ENCODE measurements around the gene COMP.
"Not testable (repeated sequence)": the region's sequence is repeated elsewhere in the genome, so short reads cannot be mapped to it uniquely, and the experiment has no call there.

Gene COMP
- 0 to 0.13 reads per million in 2 donors for total RNA-seq

GRCh38 chr19:18790566-18791314 lies at the start of gene COMP:
Gene COMP (minus strand): TSS chr19:18791305. CDS start chr19:18791269, 36 bp downstream.
- DNase-seq = no peak

- DNase-seq = no peak
Measured at GRCh38 chr19:18840288-18841267, 49.5 kb upstream of the COMP start.

GRCh38 chr19:18839465-18840287 lies 48.6 kb upstream of the COMP start:
- no peak for DNase-seq

- no peak for DNase-seq
Measured at GRCh38 chr19:18834644-18834984, 43.5 kb upstream of the COMP start.

GRCh38 chr19:18833849-18834643 lies 42.9 kb upstream of the COMP start:
- no peak for DNase-seq

- DNase-seq = no peak
Measured at GRCh38 chr19:18833141-18833476, 42.0 kb upstream of the COMP start.

- no peak for DNase-seq
Measured at GRCh38 chr19:18832306-18833140, 41.4 kb upstream of the COMP start.

- peak; percentile 93 to 97 (median 96) for DNase-seq
Measured at GRCh38 chr19:18831524-18832305, 40.6 kb upstream of the COMP start, which contains the start of gene UPF1. Gene UPF1 (plus strand): TSS chr19:18831959. CDS start chr19:18832210, 251 bp downstream.

GRCh38 chr19:18830488-18830887 lies 39.4 kb upstream of the COMP start:
- no peak for DNase-seq

GRCh38 chr19:18828786-18829185 lies 37.7 kb upstream of the COMP start:
- DNase-seq = no peak

- no peak for DNase-seq
Measured at GRCh38 chr19:18817574-18817973, 26.5 kb upstream of the COMP start.

GRCh38 chr19:18816645-18817044 lies 25.5 kb upstream of the COMP start:
- not testable (repeated sequence) for DNase-seq

GRCh38 chr19:18815673-18816072 lies 24.6 kb upstream of the COMP start:
- DNase-seq = no peak

- DNase-seq = no peak
Measured at GRCh38 chr19:18814063-18814462, 23.0 kb upstream of the COMP start.

GRCh38 chr19:18811638-18812037 lies 20.5 kb upstream of the COMP start:
- DNase-seq = not testable (repeated sequence)

- DNase-seq = no peak
Measured at GRCh38 chr19:18809149-18809868, 18.2 kb upstream of the COMP start.

GRCh38 chr19:18807861-18808331 lies 16.8 kb upstream of the COMP start:
- DNase-seq = no peak

GRCh38 chr19:18804643-18805042 lies 13.5 kb upstream of the COMP start:
- no peak for DNase-seq

- DNase-seq = no peak
Measured at GRCh38 chr19:18804139-18804601, 13.1 kb upstream of the COMP start.
